KOPT-K1 (cell line): ENCODE results near the gene OBSL1.

Source experiments
- H3K27ac ChIP-seq: fragments of 200-600 bp; sonication (generic); 2 replicates; pipeline ENCODE4 v1.5.1; 2016; ENCODE audit warnings: antibody characterized with exemption, mild to moderate bottlenecking, low read depth, low read length; ENCODE audit not compliant: poor library complexity, severe bottlenecking
- H3K36me3 ChIP-seq: fragments of 200-600 bp; sonication (generic); 2 replicates; pipeline ENCODE4 v1.5.1; 2017; ENCODE audit warnings: antibody characterized with exemption, mild to moderate bottlenecking, low read length, moderate library complexity; ENCODE audit not compliant: insufficient read depth
- H3K9me3 ChIP-seq: fragments of 200-600 bp; sonication (generic); 2 replicates; pipeline ENCODE4 v1.5.1; 2017; ENCODE audit warnings: antibody characterized with exemption, low read length, mild to moderate bottlenecking; ENCODE audit not compliant: insufficient read depth, poor library complexity, severe bottlenecking

The OBSL1 gene

GRCh38 chr2:219524817-219525216, 46.5 kb downstream of the OBSL1 start:
- H3K36me3 ChIP-seq = no peaks in the 10 kb centered on the region
- H3K9me3 ChIP-seq = no peaks in the 10 kb centered on the region
- H3K27ac ChIP-seq = no peak overlapping the region

GRCh38 chr2:219523031-219523671, 48.2 kb downstream of the OBSL1 start:
- Histone ChIP-seq H3K36me3 (no peaks in the 10 kb centered on the region), H3K9me3 (no peaks in the 10 kb centered on the region), H3K27ac (no peak overlapping the region)

- Histone ChIP-seq H3K36me3 (no peaks in the 10 kb centered on the region), H3K27ac (no peak overlapping the region), H3K9me3 (no peaks in the 10 kb centered on the region)
Observed at GRCh38 chr2:219522111-219523030, 49.0 kb downstream of the OBSL1 start.

GRCh38 chr2:219521066-219521880, 50.1 kb downstream of the OBSL1 start:
- no peaks in the 10 kb centered on the region for H3K9me3 ChIP-seq
- no peak overlapping the region for H3K27ac ChIP-seq

GRCh38 chr2:219520079-219520478, 51.3 kb downstream of the OBSL1 start:
- no peak overlapping the region for H3K27ac ChIP-seq
- H3K36me3 ChIP-seq = no peaks in the 10 kb centered on the region
- H3K9me3 ChIP-seq = no peaks in the 10 kb centered on the region

More at GRCh38 chr2:219521066-219521880, 50.1 kb downstream of the OBSL1 start:
- H3K36me3 ChIP-seq = no peaks in the 10 kb centered on the region

GRCh38 chr2:219519526-219519916, 51.8 kb downstream of the OBSL1 start:
- Histone ChIP-seq H3K27ac (no peak overlapping the region), H3K9me3 (no peaks in the 10 kb centered on the region), H3K36me3 (no peaks in the 10 kb centered on the region)

- Histone ChIP-seq H3K9me3 (no peaks in the 10 kb centered on the region), H3K36me3 (no peaks in the 10 kb centered on the region), H3K27ac (no peak overlapping the region)
Observed at GRCh38 chr2:219517954-219518778, 53.2 kb downstream of the OBSL1 start.

- no peak overlapping the region for H3K27ac ChIP-seq
- H3K9me3 ChIP-seq = no peaks in the 10 kb centered on the region
- H3K36me3 ChIP-seq = no peaks in the 10 kb centered on the region
Observed at GRCh38 chr2:219516888-219517287, 54.5 kb downstream of the OBSL1 start.

GRCh38 chr2:219515874-219516629, 55.3 kb downstream of the OBSL1 start:
- Histone ChIP-seq H3K36me3 (no peaks in the 10 kb centered on the region), H3K9me3 (no peaks in the 10 kb centered on the region), H3K27ac (no peak overlapping the region)

GRCh38 chr2:219514836-219515235, 56.5 kb downstream of the OBSL1 start:
- H3K9me3 ChIP-seq = no peaks in the 10 kb centered on the region
- no peak overlapping the region for H3K27ac ChIP-seq
- H3K36me3 ChIP-seq = no peaks in the 10 kb centered on the region

- H3K27ac ChIP-seq = no peak within 1 kb of the TSS
- H3K36me3 ChIP-seq = no peaks in the 10 kb centered on the region
- no peaks in the 10 kb centered on the region for H3K9me3 ChIP-seq
Observed at GRCh38 chr2:219514196-219514761, 57.1 kb downstream of the OBSL1 start, which contains the start of gene ASIC4. Gene ASIC4, plus strand, starts transcription at chr2:219514482. Its CDS starts 243 bp downstream, at chr2:219514725.

GRCh38 chr2:219513787-219514186, 57.6 kb downstream of the OBSL1 start:
- no peaks in the 10 kb centered on the region for H3K9me3 ChIP-seq
- H3K27ac ChIP-seq = no peak overlapping the region

GRCh38 chr2:219512524-219513216, 58.7 kb downstream of the OBSL1 start:
- Histone ChIP-seq H3K9me3 (no peaks in the 10 kb centered on the region), H3K27ac (no peak overlapping the region), H3K36me3 (no peaks in the 10 kb centered on the region)

More at GRCh38 chr2:219513787-219514186, 57.6 kb downstream of the OBSL1 start:
- H3K36me3 ChIP-seq = no peaks in the 10 kb centered on the region
